ENCODE data around the gene ALKBH4. TPM values are rescaled to one million over a fixed set of nuclear protein-coding genes. Genes with fewer than 3 reads are reported as not detected.

ALKBH4 gene
- polyA plus RNA-seq, 1 donor (not counting 4 experiments of a cell fraction or from before 2014, with no cell fraction given): 3.1 TPM

GRCh38 chr7:102436118-102436517, 28.5 kb downstream of the ALKBH4 start:
- FAIRE-seq (no peak), DNase-seq (ENCODE audit: low read depth, low spot score) (no peak)
- Histone ChIP-seq H3K27me3 (ENCODE audit: control insufficient read depth, extremely low read depth, insufficient read depth, low read length) (peaks cover 3% of the 10 kb centered on the region), H2AFZ (ENCODE audit: control insufficient read depth, low read length) (no peak overlapping the region), H3K27ac (ENCODE audit: control insufficient read depth, insufficient read depth, low read length) (no peak overlapping the region), H3K4me1 (ENCODE audit: control insufficient read depth, extremely low read depth, insufficient read depth, low read length) (peaks cover 17% of the 10 kb centered on the region), H3K9me3 (ENCODE audit: control insufficient read depth, low read depth, low read length) (no peaks in the 10 kb centered on the region), H3K9ac (ENCODE audit: control insufficient read depth, extremely low read depth, insufficient read depth, low read length) (no peak overlapping the region), H4K20me1 (ENCODE audit: control insufficient read depth, extremely low read depth, insufficient read depth, low read length) (no peaks in the 10 kb centered on the region), H3K36me3 (ENCODE audit: control insufficient read depth in 2 of 2, extremely low read depth in 1 of 2, insufficient read depth in 2 of 2, low read length in 2 of 2) (no peaks in the 10 kb centered on the region), H3K9me1 (ENCODE audit: control insufficient read depth, extremely low read depth, insufficient read depth, low read length) (no peaks in the 10 kb centered on the region), H3K4me2 (ENCODE audit: control insufficient read depth, extremely low read depth, insufficient read depth, low read depth, low read length) (no peak overlapping the region), H3K4me3 (ENCODE audit: control insufficient read depth in 2 of 3, extremely low read depth in 1 of 3, insufficient read depth in 2 of 3, low read depth in 1 of 3, low read length in 3 of 3) (no peak overlapping the region), H3K79me2 (ENCODE audit: control insufficient read depth, insufficient read depth, low read length) (no peaks in the 10 kb centered on the region)
- TF ChIP-seq CTCF (optimal IDR thresholded peaks at IDR 0.05 in 1 of 3, IDR thresholded peaks at IDR 0.05 in 1 of 3, conservative IDR thresholded peaks at IDR 0.05 in 1 of 3; ENCODE audit: extremely low read depth in 1 of 3, insufficient read depth in 2 of 3, low read length in 3 of 3): no peak
- no peak for TF ChIP-seq EZH2 (IDR thresholded peaks at IDR 0.05; ENCODE audit: low read length)
- dilution Hi-C loops (cut with MboI; ENCODE audit: extremely low pct_ligation_motif_present, low sequenced_read_pairs): no loop called here

- Histone ChIP-seq H3K9me1 (ENCODE audit: control insufficient read depth, extremely low read depth, insufficient read depth, low read length) (no peaks in the 10 kb centered on the region), H3K4me1 (ENCODE audit: control insufficient read depth, extremely low read depth, insufficient read depth, low read length) (peaks cover 13% of the 10 kb centered on the region), H3K79me2 (ENCODE audit: control insufficient read depth, insufficient read depth, low read length) (no peaks in the 10 kb centered on the region), H4K20me1 (ENCODE audit: control insufficient read depth, extremely low read depth, insufficient read depth, low read length) (no peaks in the 10 kb centered on the region), H3K9me3 (ENCODE audit: control insufficient read depth, low read depth, low read length) (no peaks in the 10 kb centered on the region), H3K9ac (ENCODE audit: control insufficient read depth, extremely low read depth, insufficient read depth, low read length) (peak overlapping the region; percentile 61), H2AFZ (ENCODE audit: control insufficient read depth, low read length) (no peak overlapping the region), H3K36me3 (ENCODE audit: control insufficient read depth in 2 of 2, extremely low read depth in 1 of 2, insufficient read depth in 2 of 2, low read length in 2 of 2) (no peaks in the 10 kb centered on the region), H3K4me2 (ENCODE audit: control insufficient read depth, extremely low read depth, insufficient read depth, low read depth, low read length) (peak overlapping the region; percentile 81), H3K27ac (ENCODE audit: control insufficient read depth, insufficient read depth, low read length) (no peak overlapping the region), H3K4me3 (ENCODE audit: control insufficient read depth in 2 of 3, extremely low read depth in 1 of 3, insufficient read depth in 2 of 3, low read depth in 1 of 3, low read length in 3 of 3) (peak overlapping the region; percentile 54 to 69 (median 61)), H3K27me3 (ENCODE audit: control insufficient read depth, extremely low read depth, insufficient read depth, low read length) (peaks cover 3% of the 10 kb centered on the region)
- no peak for TF ChIP-seq CTCF (optimal IDR thresholded peaks at IDR 0.05 in 1 of 3, IDR thresholded peaks at IDR 0.05 in 1 of 3, conservative IDR thresholded peaks at IDR 0.05 in 1 of 3; ENCODE audit: extremely low read depth in 1 of 3, insufficient read depth in 2 of 3, low read length in 3 of 3)
- TF ChIP-seq EZH2 (IDR thresholded peaks at IDR 0.05; ENCODE audit: low read length): no peak
- FAIRE-seq (no peak), DNase-seq (ENCODE audit: low read depth, low spot score) (no peak)
- dilution Hi-C loops (cut with MboI; ENCODE audit: extremely low pct_ligation_motif_present, low sequenced_read_pairs): no loop called here
Measured at GRCh38 chr7:102434039-102434486, 30.6 kb downstream of the ALKBH4 start.
